ENCODE measurements around the gene ARID1B. TPM values are rescaled to one million over a fixed set of nuclear protein-coding genes. Genes with fewer than 3 reads are reported as not detected.

Gene ARID1B
- total RNA-seq, 4 donors from 2014 or later = 70.5 to 135 (median 78.2) TPM

- no peak for ATAC-seq (ENCODE audit: low FRiP score)
- DNase-seq (ENCODE audit: low spot score) = no peak
- no peak for TF ChIP-seq CTCF (IDR thresholded peaks at IDR 0.05)
Observed at GRCh38 chr6:157246048-157246630, 469.0 kb downstream of the ARID1B start.

- ATAC-seq (ENCODE audit: low FRiP score) = no peak
- DNase-seq (ENCODE audit: low spot score) = no peak
Observed at GRCh38 chr6:157246771-157247484, 469.8 kb downstream of the ARID1B start.

GRCh38 chr6:157248264-157248663 is 471.1 kb downstream of the ARID1B start:
- no peak for TF ChIP-seq CTCF (IDR thresholded peaks at IDR 0.05)
- ATAC-seq (ENCODE audit: low FRiP score) (no peak), DNase-seq (ENCODE audit: low spot score) (no peak)

More at GRCh38 chr6:157246771-157247484, 469.8 kb downstream of the ARID1B start:
- no peak for TF ChIP-seq CTCF (IDR thresholded peaks at IDR 0.05)

GRCh38 chr6:157249826-157250225 is 472.6 kb downstream of the ARID1B start:
- no peak for DNase-seq (ENCODE audit: low spot score)
- no peak for ATAC-seq (ENCODE audit: low FRiP score)
- no peak for TF ChIP-seq CTCF (IDR thresholded peaks at IDR 0.05)

GRCh38 chr6:157251586-157252247 is 474.5 kb downstream of the ARID1B start:
- no peak for TF ChIP-seq CTCF (IDR thresholded peaks at IDR 0.05)
- ATAC-seq (ENCODE audit: low FRiP score) (no peak), DNase-seq (ENCODE audit: low spot score) (no peak)

- no peak for DNase-seq (ENCODE audit: low spot score)
- no peak for ATAC-seq (ENCODE audit: low FRiP score)
- no peak for TF ChIP-seq CTCF (IDR thresholded peaks at IDR 0.05)
Observed at GRCh38 chr6:157253017-157253416, 475.8 kb downstream of the ARID1B start.
